IPS-18a (cell line): ENCODE results near the gene SMIM43.
"Not testable (repeated sequence)": the region's sequence is repeated elsewhere in the genome, so short reads cannot be mapped to it uniquely, and the experiment has no call there.

Source experiments
- H3K27ac ChIP-seq: one replicate; pipeline ENCODE4 v1.5.1; 2013; ENCODE audit warnings: low read length
- H3K27me3 ChIP-seq: one replicate; pipeline ENCODE4 v1.6.1; 2013; ENCODE audit warnings: mild to moderate bottlenecking, low read length; ENCODE audit not compliant: control insufficient read depth, insufficient read depth
- H3K36me3 ChIP-seq: one replicate; pipeline ENCODE4 v1.6.1; 2013; ENCODE audit warnings: low read depth, low read length; ENCODE audit not compliant: control insufficient read depth
- H3K4me1 ChIP-seq: one replicate; pipeline ENCODE4 v1.6.1; 2013; ENCODE audit warnings: low read depth, low read length; ENCODE audit not compliant: control insufficient read depth
- H3K4me3 ChIP-seq: one replicate; pipeline ENCODE4 v1.5.1; 2013; ENCODE audit warnings: low read length
- H3K9ac ChIP-seq: one replicate; pipeline ENCODE4 v1.6.1; 2013; ENCODE audit warnings: mild to moderate bottlenecking, low read length, moderate library complexity
- H3K9me3 ChIP-seq: one replicate; pipeline ENCODE4 v1.6.1; 2013; ENCODE audit warnings: low read depth, low read length; ENCODE audit not compliant: control insufficient read depth

Gene SMIM43

DNA sequence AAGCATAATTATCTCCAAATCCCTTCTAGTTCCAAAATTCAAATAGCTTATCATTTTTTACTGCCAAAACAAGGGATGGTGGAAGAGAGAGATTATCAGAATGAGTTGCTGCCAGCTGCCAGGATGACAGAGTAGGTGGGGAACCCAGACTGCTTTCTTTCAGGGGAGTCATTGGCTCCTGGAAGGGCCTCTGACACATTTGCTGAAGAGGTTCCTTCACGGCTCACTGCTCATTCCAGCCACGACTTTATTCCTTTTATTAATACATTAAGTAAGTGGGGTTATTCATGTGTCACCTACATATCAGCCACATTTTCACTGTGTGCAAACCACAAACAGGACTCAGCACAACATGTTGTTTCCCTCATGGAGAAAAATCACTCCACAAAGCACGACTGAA is 12.7 kb upstream of the SMIM43 start:
- Histone ChIP-seq H3K27ac (no peak overlapping the region), H3K9ac (no peak overlapping the region), H3K36me3 (no peaks in the 10 kb centered on the region), H3K27me3 (no peaks in the 10 kb centered on the region), H3K4me3 (no peak overlapping the region), H3K4me1 (peaks cover 11% of the 10 kb centered on the region), H3K9me3 (no peaks in the 10 kb centered on the region)

DNA sequence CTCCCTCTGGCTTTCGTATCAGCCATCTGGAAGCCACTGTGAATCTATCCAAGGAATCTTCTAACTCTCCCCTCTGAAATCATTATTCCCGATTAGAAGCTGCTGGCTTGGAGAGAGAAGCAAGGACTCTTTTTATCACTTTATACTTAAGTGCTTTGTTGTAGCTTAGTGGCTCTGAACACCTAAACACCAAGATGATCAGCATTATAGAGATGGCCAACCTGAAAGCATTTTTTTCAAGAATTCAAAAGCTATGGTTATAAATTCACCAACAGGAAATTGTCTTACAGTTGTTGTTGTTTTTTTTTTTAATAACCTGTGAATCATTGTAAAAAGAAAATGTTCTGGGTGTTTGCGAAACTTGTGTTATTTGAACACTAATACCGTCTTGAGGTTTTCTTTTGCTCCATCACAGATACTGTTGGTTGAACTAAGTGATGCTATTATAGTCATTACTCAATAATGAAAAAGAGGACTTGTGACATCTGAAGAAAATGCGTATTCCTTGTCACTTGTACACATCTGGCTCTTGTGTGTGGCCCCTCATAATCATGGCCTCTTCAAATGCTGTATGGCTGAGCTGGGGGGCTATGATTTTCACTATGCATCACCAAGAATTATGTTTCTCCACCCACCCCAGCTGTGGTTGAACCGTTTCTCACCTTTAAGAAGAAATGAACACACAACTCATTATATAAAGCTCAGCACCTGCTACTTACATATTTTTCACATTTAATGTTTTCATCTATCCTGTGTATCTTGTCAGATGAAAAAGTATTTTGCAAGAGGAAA is 11.8 kb upstream of the SMIM43 start:
- Histone ChIP-seq H3K9me3 (no peaks in the 10 kb centered on the region), H3K36me3 (no peaks in the 10 kb centered on the region), H3K27ac (no peak overlapping the region), H3K4me1 (peaks cover 11% of the 10 kb centered on the region), H3K27me3 (no peaks in the 10 kb centered on the region), H3K4me3 (no peak overlapping the region), H3K9ac (no peak overlapping the region)

DNA sequence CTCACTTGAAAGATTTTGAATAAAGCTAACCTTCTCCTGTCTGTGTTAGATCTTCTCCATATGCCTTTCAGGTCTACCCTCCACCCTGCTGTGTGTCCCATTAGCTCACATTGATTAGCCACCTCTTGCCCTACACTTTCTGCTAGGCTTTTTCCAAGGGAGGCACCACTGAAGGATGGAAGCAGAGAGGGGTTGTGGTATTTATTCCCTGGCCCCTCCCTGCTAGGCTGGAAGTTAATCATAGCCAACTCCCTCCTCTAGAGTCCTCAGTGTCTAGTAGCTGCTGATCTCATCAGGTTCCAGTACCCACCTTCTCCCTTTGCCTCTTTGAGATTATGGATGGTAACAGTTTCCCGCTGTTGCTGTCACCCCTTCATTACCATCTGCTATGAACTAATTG is 8.9 kb upstream of the SMIM43 start:
- peaks cover 11% of the 10 kb centered on the region for H3K4me1 ChIP-seq
- H3K4me3 ChIP-seq: no peak overlapping the region
- no peak overlapping the region for H3K9ac ChIP-seq
- H3K9me3 ChIP-seq: no peaks in the 10 kb centered on the region
- no peak overlapping the region for H3K27ac ChIP-seq
- no peaks in the 10 kb centered on the region for H3K27me3 ChIP-seq
- H3K36me3 ChIP-seq: no peaks in the 10 kb centered on the region

DNA sequence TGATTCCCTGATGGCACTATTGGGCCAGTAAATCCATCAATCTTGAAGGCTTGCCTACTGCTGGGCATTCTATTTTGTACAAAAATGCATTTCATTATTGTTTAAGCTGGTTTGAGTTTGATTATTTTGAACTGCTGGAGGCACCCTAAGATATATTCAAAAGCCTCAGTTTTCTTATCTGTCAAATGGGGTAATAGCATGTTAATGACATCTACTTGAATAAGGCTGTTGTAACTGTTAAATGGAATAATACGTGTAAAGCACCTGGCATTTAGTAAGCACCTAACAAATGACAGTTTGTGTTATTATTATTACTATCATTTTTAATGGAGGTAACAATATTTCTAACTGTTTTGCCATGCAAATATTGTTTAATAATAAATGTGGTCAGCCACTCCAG is 6.9 kb upstream of the SMIM43 start:
- Histone ChIP-seq H3K9ac (no peak overlapping the region), H3K4me1 (peaks cover 8% of the 10 kb centered on the region), H3K27ac (no peak overlapping the region), H3K9me3 (no peaks in the 10 kb centered on the region), H3K4me3 (no peak overlapping the region), H3K27me3 (peaks cover 14% of the 10 kb centered on the region), H3K36me3 (no peaks in the 10 kb centered on the region)

DNA sequence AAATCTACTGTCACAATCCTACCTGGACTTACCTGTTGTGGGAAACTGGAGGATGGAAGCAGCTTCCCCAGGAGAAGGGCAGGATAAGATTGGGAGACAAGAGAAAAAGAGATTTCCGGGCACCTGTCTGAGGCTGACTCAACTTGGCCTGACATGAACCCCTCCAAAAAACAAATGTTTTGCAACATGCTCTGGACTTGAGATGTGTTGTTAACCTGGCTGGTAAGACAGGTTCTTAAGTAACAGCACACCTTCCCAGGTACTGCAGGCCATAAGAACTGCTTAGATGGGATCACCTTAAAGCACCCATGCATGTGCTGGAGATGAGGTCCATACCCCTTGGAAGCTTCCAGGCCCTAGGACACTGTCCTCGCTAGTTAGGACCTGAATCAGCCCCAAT is 4.4 kb upstream of the SMIM43 start:
- Histone ChIP-seq H3K27ac (no peak overlapping the region), H3K4me3 (no peak overlapping the region), H3K9me3 (no peaks in the 10 kb centered on the region), H3K4me1 (peaks cover 17% of the 10 kb centered on the region), H3K9ac (no peak overlapping the region), H3K27me3 (peaks cover 39% of the 10 kb centered on the region), H3K36me3 (no peaks in the 10 kb centered on the region)

DNA sequence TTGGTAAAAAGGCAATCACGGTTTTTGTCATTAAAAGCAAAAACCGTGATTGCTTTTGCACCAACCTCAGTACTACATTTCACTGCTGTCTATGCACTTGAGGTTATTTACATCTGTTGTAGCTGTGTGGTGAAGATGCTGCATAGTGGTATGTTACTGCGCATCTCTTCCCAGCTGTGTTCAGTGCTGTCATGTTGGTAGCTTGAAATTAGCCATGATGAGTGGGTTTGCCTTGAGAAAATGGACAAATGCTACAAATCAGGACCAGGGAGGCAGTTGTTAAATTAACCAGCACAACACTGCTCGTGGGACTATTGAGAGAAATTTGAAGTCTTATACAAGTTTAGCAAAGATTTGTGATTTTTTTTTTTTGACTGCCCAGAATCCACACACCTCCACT is 2.2 kb upstream of the SMIM43 start:
- Histone ChIP-seq H3K9ac (no peak overlapping the region), H3K9me3 (no peaks in the 10 kb centered on the region), H3K4me3 (no peak overlapping the region), H3K4me1 (peaks cover 11% of the 10 kb centered on the region), H3K27me3 (peaks cover 61% of the 10 kb centered on the region), H3K27ac (no peak overlapping the region), H3K36me3 (no peaks in the 10 kb centered on the region)

DNA sequence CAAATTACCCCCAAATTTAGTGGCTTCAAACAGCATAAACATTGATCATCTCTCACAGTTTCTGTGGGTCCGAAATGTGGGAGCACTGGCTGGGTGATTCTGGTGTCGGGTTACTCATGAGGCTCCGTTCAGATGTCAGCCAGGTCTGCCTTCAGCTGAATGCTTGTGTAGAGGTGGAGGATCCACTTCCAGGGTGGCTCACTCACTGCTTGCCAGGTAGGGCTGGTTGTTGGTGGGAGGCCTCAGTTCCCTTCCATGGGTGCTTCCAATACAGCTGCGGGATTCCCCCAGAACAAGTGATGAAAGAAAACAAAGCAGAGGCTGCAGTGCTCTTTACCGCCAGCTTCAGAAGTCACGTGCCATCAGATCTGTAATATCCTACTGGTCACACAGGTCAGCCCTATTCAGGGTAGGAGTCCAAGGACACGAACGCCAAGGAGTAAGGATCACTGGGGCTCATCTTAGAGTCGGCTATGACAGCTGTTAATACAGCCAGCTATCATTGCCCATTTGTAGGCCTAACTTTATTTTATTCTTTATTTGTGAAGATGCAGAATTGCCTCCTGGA is 1.1 kb upstream of the SMIM43 start:
- no peaks in the 10 kb centered on the region for H3K9me3 ChIP-seq
- H3K4me1 ChIP-seq: peaks cover 11% of the 10 kb centered on the region
- peak overlapping the region; percentile 77 for H3K4me3 ChIP-seq
- no peaks in the 10 kb centered on the region for H3K36me3 ChIP-seq
- no peak overlapping the region for H3K27ac ChIP-seq
- H3K9ac ChIP-seq: no peak overlapping the region
- H3K27me3 ChIP-seq: peaks cover 64% of the 10 kb centered on the region

DNA sequence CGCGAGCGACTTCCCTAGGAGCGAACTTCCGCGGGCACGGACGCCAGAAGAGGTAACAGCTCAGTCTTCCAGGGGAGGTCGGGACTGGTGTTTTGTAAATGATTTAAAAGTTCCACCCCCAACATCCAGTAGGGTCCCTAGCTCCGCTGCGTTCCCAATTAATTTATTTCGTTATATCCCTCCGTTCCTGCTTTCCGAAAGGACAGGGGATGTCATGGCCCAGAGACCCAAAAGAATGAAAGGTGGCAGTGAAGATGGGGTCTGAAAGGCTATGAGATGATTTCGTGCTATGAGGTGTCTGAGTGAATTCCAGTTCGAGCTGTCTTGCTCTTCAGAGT is 373 bp upstream of the SMIM43 start:
- H3K27ac ChIP-seq: no peak overlapping the region
- peaks cover 69% of the 10 kb centered on the region for H3K27me3 ChIP-seq
- peak overlapping the region; percentile 77 for H3K4me3 ChIP-seq
- H3K9ac ChIP-seq: peak overlapping the region; percentile 46
- H3K36me3 ChIP-seq: no peaks in the 10 kb centered on the region
- H3K9me3 ChIP-seq: no peaks in the 10 kb centered on the region
- peaks cover 11% of the 10 kb centered on the region for H3K4me1 ChIP-seq

DNA sequence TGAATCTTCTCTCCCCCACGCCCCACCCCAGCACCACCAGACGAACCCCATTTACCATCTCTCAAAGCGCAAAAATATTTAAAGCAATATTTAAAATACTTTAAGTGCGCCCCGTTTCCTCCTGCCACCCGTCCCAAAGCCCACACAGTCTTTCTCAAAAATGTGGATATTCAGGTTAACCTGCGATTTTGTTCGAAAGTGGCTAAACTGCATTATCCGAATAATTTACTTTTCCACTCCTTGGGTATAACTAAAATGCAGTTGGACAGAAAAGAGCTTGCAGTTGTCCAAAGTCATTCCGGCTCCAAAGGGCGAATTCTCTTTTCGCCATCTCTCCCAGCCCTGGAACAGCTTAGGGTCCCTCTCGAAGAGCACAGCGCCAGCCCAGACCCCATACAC is 662 bp downstream of the SMIM43 start:
- Histone ChIP-seq H3K9ac (peak overlapping the region; percentile 46), H3K27ac (no peak overlapping the region), H3K4me3 (peak overlapping the region; percentile 77), H3K9me3 (no peaks in the 10 kb centered on the region), H3K27me3 (peaks cover 69% of the 10 kb centered on the region), H3K4me1 (peaks cover 11% of the 10 kb centered on the region), H3K36me3 (no peaks in the 10 kb centered on the region)

DNA sequence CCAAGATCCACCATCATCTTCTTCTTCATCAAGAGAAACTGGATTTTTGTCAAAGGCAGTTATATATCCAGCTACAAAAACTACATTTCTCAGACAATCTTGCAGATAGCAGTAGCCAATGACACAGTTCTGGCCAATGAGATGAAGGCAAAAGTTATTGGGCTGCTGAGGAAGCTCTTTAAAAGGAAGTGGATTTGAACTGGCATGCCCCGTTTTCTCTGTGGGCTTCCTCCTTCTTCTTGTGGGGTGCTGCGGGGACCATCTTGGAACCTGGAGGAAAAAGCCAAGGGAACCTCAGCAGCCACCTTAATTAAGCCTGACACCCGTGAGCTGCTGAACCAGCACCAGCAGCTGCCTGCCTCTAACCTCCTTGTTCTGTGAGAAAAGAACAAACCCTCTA is 4.8 kb downstream of the SMIM43 start:
- Histone ChIP-seq H3K4me1 (peaks cover under 1% of the 10 kb centered on the region), H3K27me3 (peaks cover 39% of the 10 kb centered on the region), H3K9me3 (no peaks in the 10 kb centered on the region), H3K4me3 (no peak overlapping the region), H3K9ac (no peak overlapping the region), H3K36me3 (no peaks in the 10 kb centered on the region), H3K27ac (no peak overlapping the region)

DNA sequence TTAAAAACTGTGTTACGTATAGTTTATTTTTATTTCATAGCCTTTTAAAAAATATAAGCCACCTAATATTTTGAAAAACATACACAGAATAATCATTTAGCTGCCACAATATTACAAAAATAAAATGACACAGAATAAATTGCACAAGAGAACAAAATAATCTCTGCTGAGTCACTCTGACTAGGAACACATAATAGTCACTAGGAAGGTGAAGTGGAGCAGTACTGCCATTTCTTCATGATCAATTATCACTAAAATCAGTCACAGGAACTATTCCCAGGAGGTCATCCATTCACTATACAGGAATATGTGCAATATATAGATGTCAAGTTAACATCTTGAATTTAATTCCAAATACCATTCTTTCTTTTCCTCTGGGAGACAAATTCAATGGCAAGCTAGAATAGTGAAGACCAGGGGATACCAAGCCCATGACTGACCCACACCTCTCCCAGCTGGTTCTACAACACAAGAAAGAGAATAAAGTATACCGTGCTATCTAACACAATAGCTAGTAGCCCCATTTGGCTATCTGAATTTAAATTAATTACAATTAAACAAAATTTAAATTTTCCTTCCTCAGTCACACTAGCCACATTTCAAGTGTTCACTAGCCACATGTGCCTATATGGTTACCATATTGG is 5.9 kb downstream of the SMIM43 start:
- Histone ChIP-seq H3K36me3 (no peaks in the 10 kb centered on the region), H3K9ac (no peak overlapping the region), H3K4me3 (no peak overlapping the region), H3K27me3 (peaks cover 27% of the 10 kb centered on the region), H3K27ac (no peak overlapping the region), H3K4me1 (no peaks in the 10 kb centered on the region), H3K9me3 (no peaks in the 10 kb centered on the region)

DNA sequence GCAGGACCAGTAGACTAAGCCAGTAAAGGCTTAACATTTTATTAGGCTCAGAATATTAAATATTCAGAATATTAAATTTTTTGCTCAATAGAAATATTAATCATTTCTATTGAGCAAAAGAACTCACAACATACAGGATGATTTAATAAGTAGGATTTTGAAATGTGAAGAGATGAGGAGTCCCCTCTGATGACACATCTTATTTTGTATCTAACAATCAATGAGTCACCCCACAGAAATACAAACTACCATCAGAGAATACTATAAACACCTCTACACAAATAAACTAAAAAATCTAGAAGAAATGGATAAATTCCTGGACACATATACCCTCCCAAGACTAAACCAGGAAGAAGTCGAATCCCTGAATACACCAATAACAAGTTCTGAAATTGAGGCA is 12.8 kb downstream of the SMIM43 start:
- H3K9me3 ChIP-seq, H3K27ac ChIP-seq, H3K4me3 ChIP-seq, H3K36me3 ChIP-seq, H3K9ac ChIP-seq: not testable (repeated sequence)
- peaks cover 38% of the 10 kb centered on the region for H3K27me3 ChIP-seq
- peaks cover 16% of the 10 kb centered on the region for H3K4me1 ChIP-seq
